Stimulated activated CD4-positive, alpha-beta T cell treated with anti-CD3 and anti-CD28 coated beads, Interleukin-1b, Interleukin-23, amount 100 ng/mL, for 4 hours (primary cell): ENCODE results near the gene FYB1.

Experiments
- DNase-seq, 2 donors: peaks; one replicate each; pipeline ENCODE4 v3.0.0-alpha.2; 2020; ENCODE audit warnings: low read depth in 2 of 2

The FYB1 gene

GRCh38 chr5:39160576-39161213 lies 58.7 kb downstream of the FYB1 start:
- DNase-seq: no peak

- no peak for DNase-seq
These were observed 59.4 kb downstream of the FYB1 start for GRCh38 chr5:39159811-39160490.

GRCh38 chr5:39158786-39159185 lies 60.6 kb downstream of the FYB1 start:
- DNase-seq: no peak

GRCh38 chr5:39158127-39158593 lies 61.2 kb downstream of the FYB1 start:
- DNase-seq: no peak

- no peak for DNase-seq
These were observed 61.7 kb downstream of the FYB1 start for GRCh38 chr5:39157701-39158100.

- DNase-seq: no peak
These were observed 63.3 kb downstream of the FYB1 start for GRCh38 chr5:39156082-39156481.

- DNase-seq: no peak
These were observed 67.6 kb downstream of the FYB1 start for GRCh38 chr5:39151745-39152144.

GRCh38 chr5:39149966-39150365 lies 69.4 kb downstream of the FYB1 start:
- DNase-seq: no peak

- DNase-seq: no peak
These were observed 70.3 kb downstream of the FYB1 start for GRCh38 chr5:39148983-39149534.

- no peak for DNase-seq
These were observed 72.4 kb downstream of the FYB1 start for GRCh38 chr5:39146831-39147540.

GRCh38 chr5:39143151-39143860 lies 76.1 kb downstream of the FYB1 start:
- no peak for DNase-seq

GRCh38 chr5:39140558-39141168 lies 78.7 kb downstream of the FYB1 start:
- no peak for DNase-seq

- no peak for DNase-seq
These were observed 80.5 kb downstream of the FYB1 start for GRCh38 chr5:39138892-39139291.

- no peak for DNase-seq
These were observed 81.4 kb downstream of the FYB1 start for GRCh38 chr5:39137819-39138451.

- DNase-seq: no peak
These were observed 82.0 kb downstream of the FYB1 start for GRCh38 chr5:39137391-39137790.

GRCh38 chr5:39132792-39133191 lies 86.6 kb downstream of the FYB1 start:
- DNase-seq: no peak

GRCh38 chr5:39132128-39132447 lies 87.3 kb downstream of the FYB1 start:
- DNase-seq: no peak

- DNase-seq: no peak
These were observed 87.9 kb downstream of the FYB1 start for GRCh38 chr5:39131210-39132127.

GRCh38 chr5:39130716-39131115 lies 88.6 kb downstream of the FYB1 start:
- DNase-seq: no peak

- no peak for DNase-seq
These were observed 97.4 kb downstream of the FYB1 start for GRCh38 chr5:39121922-39122321.
